Measurements from ENCODE around the gene PFAS. TPM values are rescaled to one million over a fixed set of nuclear protein-coding genes. Genes with fewer than 3 reads are reported as not detected.
A peak's percentile ranks its signal among the peaks of the same experiment; 100 is the strongest.

PFAS gene
- total and polyA plus RNA-seq, 2 experiments from 2014 or later = 96.1 to 168 TPM

- peak within 1 kb of the TSS; percentile 85 for H3K27ac ChIP-seq (ENCODE audit: low read depth)
Measured at GRCh38 chr17:8209907-8210760, 39.0 kb upstream of the PFAS start, which contains the start of gene AURKB. Gene AURKB, minus strand, starts transcription at chr17:8210575. Its CDS starts 351 bp downstream, at chr17:8210224.

More at GRCh38 chr17:8209907-8210760, 39.0 kb upstream of the PFAS start, which contains the start of gene AURKB:
- Mint-ChIP-seq H3K27me3 (ENCODE audit: insufficient read depth, low read depth, poor library complexity) (peaks cover 20% of the 10 kb centered on the region), H3K27ac (peak within 1 kb of the TSS; percentile 99), H3K36me3 (ENCODE audit: low read depth) (peaks cover 43% of the 10 kb centered on the region), H3K4me1 (peaks cover 12% of the 10 kb centered on the region), H3K9me3 (no peaks in the 10 kb centered on the region; the same call in 1 of the 3 replicates), H3K4me3 (peak within 1 kb of the TSS; percentile 98)
- peak within 1 kb of the TSS; percentile 87 for H3K4me2 ChIP-seq
- no peak for TF ChIP-seq EZH2phosphoT487 (IDR thresholded peaks at IDR 0.05; ENCODE audit: unreplicated experiment)
- no peak for TF ChIP-seq NANOG (IDR thresholded peaks at IDR 0.05; ENCODE audit: borderline replicate concordance)
- TF ChIP-seq POLR2AphosphoS5 (IDR thresholded peaks at IDR 0.05; ENCODE audit: low read depth) = peak; percentile 98
- TF ChIP-seq ZNF331 (CRISPR knock-in tag; IDR thresholded peaks at IDR 0.05; ENCODE audit: low read depth) = no peak
- TF ChIP-seq, protein P1, sequence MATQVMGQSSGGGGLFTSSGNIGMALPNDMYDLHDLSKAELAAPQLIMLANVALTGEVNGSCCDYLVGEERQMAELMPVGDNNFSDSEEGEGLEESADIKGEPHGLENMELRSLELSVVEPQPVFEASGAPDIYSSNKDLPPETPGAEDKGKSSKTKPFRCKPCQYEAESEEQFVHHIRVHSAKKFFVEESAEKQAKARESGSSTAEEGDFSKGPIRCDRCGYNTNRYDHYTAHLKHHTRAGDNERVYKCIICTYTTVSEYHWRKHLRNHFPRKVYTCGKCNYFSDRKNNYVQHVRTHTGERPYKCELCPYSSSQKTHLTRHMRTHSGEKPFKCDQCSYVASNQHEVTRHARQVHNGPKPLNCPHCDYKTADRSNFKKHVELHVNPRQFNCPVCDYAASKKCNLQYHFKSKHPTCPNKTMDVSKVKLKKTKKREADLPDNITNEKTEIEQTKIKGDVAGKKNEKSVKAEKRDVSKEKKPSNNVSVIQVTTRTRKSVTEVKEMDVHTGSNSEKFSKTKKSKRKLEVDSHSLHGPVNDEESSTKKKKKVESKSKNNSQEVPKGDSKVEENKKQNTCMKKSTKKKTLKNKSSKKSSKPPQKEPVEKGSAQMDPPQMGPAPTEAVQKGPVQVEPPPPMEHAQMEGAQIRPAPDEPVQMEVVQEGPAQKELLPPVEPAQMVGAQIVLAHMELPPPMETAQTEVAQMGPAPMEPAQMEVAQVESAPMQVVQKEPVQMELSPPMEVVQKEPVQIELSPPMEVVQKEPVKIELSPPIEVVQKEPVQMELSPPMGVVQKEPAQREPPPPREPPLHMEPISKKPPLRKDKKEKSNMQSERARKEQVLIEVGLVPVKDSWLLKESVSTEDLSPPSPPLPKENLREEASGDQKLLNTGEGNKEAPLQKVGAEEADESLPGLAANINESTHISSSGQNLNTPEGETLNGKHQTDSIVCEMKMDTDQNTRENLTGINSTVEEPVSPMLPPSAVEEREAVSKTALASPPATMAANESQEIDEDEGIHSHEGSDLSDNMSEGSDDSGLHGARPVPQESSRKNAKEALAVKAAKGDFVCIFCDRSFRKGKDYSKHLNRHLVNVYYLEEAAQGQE (IDR thresholded peaks at IDR 0.05; ENCODE audit: unreplicated experiment) = no peak
- no peak for TF ChIP-seq EZH2 (IDR thresholded peaks at IDR 0.05; ENCODE audit: low read depth, unreplicated experiment)
- no peak for TF ChIP-seq JUNB (IDR thresholded peaks at IDR 0.05; ENCODE audit: unreplicated experiment)
- no peak; a peak in 1 of 4 replicates for TF ChIP-seq CTCF (conservative IDR thresholded peaks at IDR 0.05; ENCODE audit: low read depth in 2 of 2)
- peak; percentile 86 for TF ChIP-seq CREB1 (CRISPR knock-in tag; IDR thresholded peaks at IDR 0.05; ENCODE audit: low read depth)
- TF ChIP-seq STAT1 (IDR thresholded peaks at IDR 0.05; ENCODE audit: unreplicated experiment) = no peak
- TF ChIP-seq ZNF462 (CRISPR knock-in tag; IDR thresholded peaks at IDR 0.05) = no peak
- TF ChIP-seq ZNF114 (CRISPR knock-in tag; IDR thresholded peaks at IDR 0.05) = no peak
- TF ChIP-seq, protein P2, sequence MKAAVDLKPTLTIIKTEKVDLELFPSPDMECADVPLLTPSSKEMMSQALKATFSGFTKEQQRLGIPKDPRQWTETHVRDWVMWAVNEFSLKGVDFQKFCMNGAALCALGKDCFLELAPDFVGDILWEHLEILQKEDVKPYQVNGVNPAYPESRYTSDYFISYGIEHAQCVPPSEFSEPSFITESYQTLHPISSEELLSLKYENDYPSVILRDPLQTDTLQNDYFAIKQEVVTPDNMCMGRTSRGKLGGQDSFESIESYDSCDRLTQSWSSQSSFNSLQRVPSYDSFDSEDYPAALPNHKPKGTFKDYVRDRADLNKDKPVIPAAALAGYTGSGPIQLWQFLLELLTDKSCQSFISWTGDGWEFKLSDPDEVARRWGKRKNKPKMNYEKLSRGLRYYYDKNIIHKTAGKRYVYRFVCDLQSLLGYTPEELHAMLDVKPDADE (IDR thresholded peaks at IDR 0.05) = peak; percentile 32
- peaks cover 17% of the 10 kb centered on the region; the same call in 1 of the 2 replicates for H4K20me1 ChIP-seq (replicated peaks; ENCODE audit: insufficient read depth)
- peaks cover 12% of the 10 kb centered on the region for H3K4me1 ChIP-seq (ENCODE audit: insufficient read depth)
- peak; percentile 99 for DNase-seq (ENCODE audit: low spot score)
- ATAC-seq = peak; percentile 94
- H2AFZ ChIP-seq = no peak within 1 kb of the TSS
- no peaks in the 10 kb centered on the region for H3K9me2 ChIP-seq (ENCODE audit: insufficient read depth)
- peaks cover 20% of the 10 kb centered on the region for H3F3A ChIP-seq (replicated peaks; ENCODE audit: low read depth)
- peaks cover 30% of the 10 kb centered on the region for H3K79me2 ChIP-seq (replicated peaks; ENCODE audit: insufficient read depth)
- H3K4me3 ChIP-seq = peak within 1 kb of the TSS; percentile 72
- H3K36me3 ChIP-seq (ENCODE audit: insufficient read depth) = peaks cover 24% of the 10 kb centered on the region
- H3K27me3 ChIP-seq (ENCODE audit: insufficient read depth) = no peaks in the 10 kb centered on the region

All from GM23338 (cell line).